Measurements from ENCODE around the gene LYPD3. TPM values are rescaled to one million over a fixed set of nuclear protein-coding genes. Genes with fewer than 3 reads are reported as not detected.

LYPD3 gene
- total and polyA plus RNA-seq, 4 donors = 0.20 to 2.1 (median 1.2) TPM

Other genes with a start within 250 kb of the LYPD3 start
- under 1 TPM in 1 of 2 donors, not detected in 1; 0.44 TPM for gene PSG9, start 196.1 kb downstream of the LYPD3 start, total RNA-seq
- gene PSG9, start 196.1 kb downstream of the LYPD3 start, polyA plus RNA-seq (ENCODE audit: insufficient read length in 2 of 2) = under 1 TPM; 0.12 to 0.67 TPM
- gene CD177, start 111.9 kb downstream of the LYPD3 start, total RNA-seq = 10 to 100 TPM in 1 of 2 donors, 1 to 10 TPM in 1; 4.8 to 24.1 TPM
- gene CD177, start 111.9 kb downstream of the LYPD3 start, polyA plus RNA-seq (ENCODE audit: insufficient read length in 2 of 2) = 1 to 10 TPM in 1 of 2 donors, not detected in 1; 2.5 TPM
- not detected for gene TEX101, start 50.7 kb downstream of the LYPD3 start, total RNA-seq
- gene TEX101, start 50.7 kb downstream of the LYPD3 start, polyA plus RNA-seq (ENCODE audit: insufficient read length in 2 of 2) = under 1 TPM in 1 of 2 donors, not detected in 1; 0.18 TPM
- gene PHLDB3, start 39.1 kb upstream of the LYPD3 start, total RNA-seq = 10 to 100 TPM in 1 of 2 donors, 1 to 10 TPM in 1; 6.0 to 13.1 TPM
- 10 to 100 TPM in 1 of 2 donors, 1 to 10 TPM in 1; 8.6 to 12.1 TPM for gene PHLDB3, start 39.1 kb upstream of the LYPD3 start, polyA plus RNA-seq (ENCODE audit: insufficient read length in 2 of 2)
- gene ETHE1, start 61.6 kb upstream of the LYPD3 start, total RNA-seq = 10 to 100 TPM; 22.5 to 30.4 TPM
- gene ETHE1, start 61.6 kb upstream of the LYPD3 start, polyA plus RNA-seq (ENCODE audit: insufficient read length in 2 of 2) = 10 to 100 TPM; 22.2 to 27.2 TPM
- under 1 TPM; 0.40 to 0.94 TPM for gene ZNF575, start 67.6 kb upstream of the LYPD3 start, total RNA-seq
- 10 to 100 TPM in 1 of 2 donors, 1 to 10 TPM in 1; 6.4 to 11.2 TPM for gene ZNF575, start 67.6 kb upstream of the LYPD3 start, polyA plus RNA-seq (ENCODE audit: insufficient read length in 2 of 2)
- 10 to 100 TPM; 10.4 to 44.5 TPM for gene XRCC1, start 109.9 kb upstream of the LYPD3 start, total RNA-seq
- 10 to 100 TPM; 49.4 to 53.2 TPM for gene XRCC1, start 109.9 kb upstream of the LYPD3 start, polyA plus RNA-seq (ENCODE audit: insufficient read length in 2 of 2)
- 10 to 100 TPM in 1 of 2 donors, 1 to 10 TPM in 1; 3.4 to 13.7 TPM for gene PINLYP, start 110.2 kb upstream of the LYPD3 start, total RNA-seq
- 10 to 100 TPM; 12.9 to 21.6 TPM for gene PINLYP, start 110.2 kb upstream of the LYPD3 start, polyA plus RNA-seq (ENCODE audit: insufficient read length in 2 of 2)
- gene IRGQ, start 130.5 kb upstream of the LYPD3 start, total RNA-seq = 10 to 100 TPM; 25.2 to 60.9 TPM
- 10 to 100 TPM; 40.9 to 50.9 TPM for gene IRGQ, start 130.5 kb upstream of the LYPD3 start, polyA plus RNA-seq (ENCODE audit: insufficient read length in 2 of 2)
- 10 to 100 TPM in 1 of 2 donors, 1 to 10 TPM in 1; 8.0 to 12.1 TPM for gene ZNF576, start 131.0 kb upstream of the LYPD3 start, total RNA-seq
- gene ZNF576, start 131.0 kb upstream of the LYPD3 start, polyA plus RNA-seq (ENCODE audit: insufficient read length in 2 of 2) = 10 to 100 TPM; 18.4 to 18.8 TPM
- gene SRRM5, start 146.5 kb upstream of the LYPD3 start, total RNA-seq = under 1 TPM; 0.10 to 0.22 TPM
- 1 to 10 TPM; 1.2 to 2.5 TPM for gene SRRM5, start 146.5 kb upstream of the LYPD3 start, polyA plus RNA-seq (ENCODE audit: insufficient read length in 2 of 2)
- 100 to 1,000 TPM in 1 of 2 donors, 10 to 100 TPM in 1; 66.1 to 123 TPM for gene ZNF428, start 154.0 kb upstream of the LYPD3 start, total RNA-seq
- 100 to 1,000 TPM; 290 to 305 TPM for gene ZNF428, start 154.0 kb upstream of the LYPD3 start, polyA plus RNA-seq (ENCODE audit: insufficient read length in 2 of 2)
- 10 to 100 TPM; 92.3 to 99.3 TPM for gene CADM4, start 174.2 kb upstream of the LYPD3 start, total RNA-seq
- gene CADM4, start 174.2 kb upstream of the LYPD3 start, polyA plus RNA-seq (ENCODE audit: insufficient read length in 2 of 2) = 100 to 1,000 TPM; 313 to 325 TPM
- 1 to 10 TPM; 6.9 to 9.0 TPM for gene PLAUR, start 204.6 kb upstream of the LYPD3 start, total RNA-seq
- gene PLAUR, start 204.6 kb upstream of the LYPD3 start, polyA plus RNA-seq (ENCODE audit: insufficient read length in 2 of 2) = 1 to 10 TPM; 5.7 to 7.4 TPM